Activated T-cell treated with anti-CD3 and anti-CD28 coated beads for 4 hours (primary cell): Measurements from ENCODE around the gene TMIE.

ENCODE experiments used
- DNase-seq: peaks from one replicate; pipeline ENCODE4 v3.0.0-alpha.2; 2020

Gene TMIE

DNA sequence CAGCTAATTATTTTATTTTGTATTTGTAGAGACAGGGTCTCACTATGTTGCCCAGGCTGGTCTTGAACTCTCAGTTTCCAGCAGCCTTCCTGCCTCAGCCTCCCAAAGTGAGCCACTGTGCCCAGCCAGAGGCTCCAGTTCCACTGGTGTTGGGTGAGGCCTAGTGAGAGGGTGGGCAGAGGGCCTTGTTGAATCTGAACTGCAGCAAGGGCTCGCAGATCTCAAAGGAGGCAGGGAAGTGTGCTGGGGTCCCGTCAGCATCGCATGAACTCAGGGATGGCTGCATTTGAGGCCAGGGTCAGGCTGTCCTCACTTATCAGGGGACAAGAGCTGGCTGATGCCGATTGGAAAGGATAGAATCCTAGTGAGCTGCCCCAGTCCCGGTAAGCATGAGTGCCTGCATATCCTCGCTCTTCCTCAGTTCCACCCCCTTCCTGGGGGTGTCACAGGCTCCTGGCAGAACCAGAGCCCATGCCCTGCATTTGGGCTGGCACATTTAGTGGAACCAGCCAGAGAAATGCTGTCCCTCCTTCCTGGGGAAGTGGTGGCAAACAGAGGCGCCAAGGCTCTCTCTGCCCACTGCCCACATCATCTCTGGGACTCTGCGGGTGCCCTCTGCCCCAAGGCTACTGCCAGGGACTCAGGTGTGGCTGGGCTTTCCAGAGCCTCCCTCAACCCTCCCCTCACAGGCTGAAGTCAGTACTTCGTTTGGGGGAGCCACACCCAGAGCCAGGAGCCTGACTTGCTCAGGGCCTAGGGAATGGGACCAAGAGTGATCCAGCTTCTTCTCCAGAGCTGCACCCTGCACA lies 31.8 kb upstream of the TMIE start:
- no peak for DNase-seq

GRCh38 chr3:46670000-46670890 lies 30.9 kb upstream of the TMIE start:
- no peak for DNase-seq

- DNase-seq: no peak
These were observed 30.2 kb upstream of the TMIE start for GRCh38 chr3:46670891-46671427.

DNA sequence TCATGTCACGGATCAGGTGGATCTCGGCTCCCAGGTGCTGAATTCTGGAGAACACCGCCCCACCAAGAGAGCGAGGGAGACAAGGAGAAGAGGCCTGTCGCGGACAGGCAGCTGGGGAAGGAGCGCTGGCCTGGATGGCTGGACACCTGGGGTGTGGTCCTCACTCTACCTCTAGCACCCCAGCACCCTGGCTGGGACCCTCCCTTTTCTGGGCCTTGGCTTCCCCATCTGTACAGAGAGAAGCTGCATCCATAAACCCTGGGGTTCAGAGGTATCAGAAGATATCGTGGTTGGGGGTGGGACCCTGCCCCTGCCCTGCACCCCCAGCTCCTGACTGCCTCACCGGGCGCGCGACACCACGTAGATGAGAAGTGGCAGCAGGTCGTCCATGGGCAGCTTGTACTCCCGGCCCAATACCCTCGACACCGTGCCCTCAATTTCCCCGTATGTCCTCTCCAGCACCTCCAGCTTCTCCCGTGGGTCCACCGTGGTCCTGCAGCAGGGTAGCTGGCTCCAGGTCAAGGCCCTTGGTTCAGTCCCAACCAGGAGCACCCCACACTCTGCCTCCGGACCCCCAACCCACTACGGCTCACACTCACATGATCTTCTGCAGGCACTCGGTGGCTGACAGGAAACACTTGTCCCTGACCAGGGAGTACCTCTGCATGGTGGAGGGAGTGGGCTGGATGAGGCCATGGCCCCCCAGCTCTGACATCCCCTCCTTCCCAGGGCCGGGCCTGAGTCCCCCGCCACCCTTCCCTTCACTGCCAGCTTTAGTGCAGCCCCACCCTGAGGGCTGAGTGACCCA lies 29.4 kb upstream of the TMIE start:
- DNase-seq: no peak

DNA sequence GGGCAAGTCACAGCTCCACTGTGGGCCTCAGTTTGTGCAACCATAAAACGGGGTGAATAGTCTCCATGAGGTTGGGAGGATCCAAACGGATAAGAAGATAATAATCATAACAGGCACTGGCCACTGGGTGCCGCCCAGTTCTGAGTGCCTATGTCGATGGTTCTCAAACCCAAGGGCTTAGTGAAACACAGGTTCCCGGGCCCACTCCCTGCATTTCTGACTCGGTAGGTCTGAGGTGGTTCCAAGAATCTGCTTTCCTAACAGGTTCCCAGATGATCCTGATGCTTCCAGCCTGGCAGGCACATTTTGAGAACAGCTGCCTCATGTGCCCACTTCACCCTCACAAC lies 28.9 kb upstream of the TMIE start:
- no peak for DNase-seq

DNA sequence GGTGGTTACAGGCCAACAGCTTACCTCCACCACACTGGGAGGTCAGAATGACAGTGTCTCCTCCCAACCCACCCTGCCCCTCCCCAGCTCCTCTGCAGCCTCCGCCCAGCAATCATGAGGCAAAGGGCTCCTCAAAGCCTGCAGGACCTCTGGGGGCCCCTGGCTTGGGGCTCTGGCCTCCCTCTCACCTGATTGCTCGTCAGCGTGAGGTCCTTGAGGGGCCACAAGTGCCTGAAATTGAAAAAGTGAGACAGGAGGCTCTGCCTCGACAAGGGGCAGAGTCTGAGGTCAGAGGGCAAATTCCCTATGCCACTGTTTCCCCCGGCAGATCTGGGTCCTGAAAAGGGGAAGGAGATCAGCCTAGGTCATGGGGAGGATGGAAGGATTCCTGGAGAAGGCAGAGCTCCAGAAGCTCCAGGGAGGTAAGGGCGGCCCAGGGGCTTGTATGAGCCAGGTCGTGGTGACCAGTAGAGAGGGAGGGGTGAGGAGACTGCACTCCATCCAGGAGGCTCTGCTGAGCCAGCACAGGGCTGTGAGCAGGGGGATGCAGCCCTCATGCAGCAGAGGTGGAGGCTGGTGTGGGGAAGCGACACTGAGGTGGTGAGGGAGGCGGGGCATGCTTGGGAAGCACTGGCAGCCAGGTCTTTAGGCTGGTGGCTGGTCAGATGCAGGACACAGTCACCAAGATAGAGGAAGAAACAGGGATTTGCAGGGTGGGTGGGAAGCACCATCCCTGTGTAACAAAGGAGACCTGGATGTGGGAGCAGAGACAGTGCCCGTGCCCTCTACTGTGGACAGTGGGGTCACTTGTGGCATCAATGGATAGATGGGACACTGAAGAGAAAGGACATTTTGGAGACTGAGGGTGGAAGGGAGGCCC lies 27.8 kb upstream of the TMIE start:
- no peak for DNase-seq

DNA sequence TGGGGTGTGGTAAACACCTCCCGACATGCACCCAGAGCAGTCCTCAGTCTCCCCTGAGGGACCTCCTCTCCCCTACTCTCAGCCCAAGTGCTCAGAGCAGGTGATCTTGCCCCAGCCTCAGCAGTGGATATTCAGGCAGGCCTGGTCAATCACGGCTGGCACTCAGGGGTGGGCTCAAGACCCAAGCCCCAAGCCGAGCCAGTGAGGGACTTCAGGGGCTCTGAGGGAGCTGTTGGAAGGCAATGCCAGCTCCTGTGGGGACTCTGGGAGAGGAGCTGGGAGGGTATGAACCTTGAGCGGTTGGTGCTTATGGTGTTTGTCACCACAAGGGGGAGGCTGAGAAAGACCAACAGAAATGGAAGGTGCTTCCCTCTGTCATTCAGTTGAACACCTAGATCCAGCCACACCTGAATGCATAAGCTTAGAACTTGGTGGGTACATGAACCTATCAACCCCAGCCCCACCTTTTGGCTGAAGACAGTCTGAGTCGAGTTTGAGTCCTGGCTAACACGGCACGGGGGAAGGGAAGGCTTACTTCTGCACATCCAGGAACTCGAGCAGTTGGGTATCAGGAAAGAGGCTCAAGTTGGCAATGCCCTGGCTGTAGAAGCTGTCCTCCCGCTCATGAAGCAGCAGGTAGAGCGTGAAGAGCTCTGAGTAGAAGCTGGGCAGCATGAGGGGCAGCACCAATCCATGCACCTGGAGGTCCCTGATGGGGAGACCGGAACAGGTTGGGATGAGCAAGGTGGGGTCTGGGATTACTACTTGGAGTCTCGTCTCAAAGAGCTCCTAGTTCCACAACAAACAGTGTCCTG lies 27.0 kb upstream of the TMIE start:
- no peak for DNase-seq

GRCh38 chr3:46675426-46675825 lies 25.8 kb upstream of the TMIE start:
- no peak for DNase-seq

DNA sequence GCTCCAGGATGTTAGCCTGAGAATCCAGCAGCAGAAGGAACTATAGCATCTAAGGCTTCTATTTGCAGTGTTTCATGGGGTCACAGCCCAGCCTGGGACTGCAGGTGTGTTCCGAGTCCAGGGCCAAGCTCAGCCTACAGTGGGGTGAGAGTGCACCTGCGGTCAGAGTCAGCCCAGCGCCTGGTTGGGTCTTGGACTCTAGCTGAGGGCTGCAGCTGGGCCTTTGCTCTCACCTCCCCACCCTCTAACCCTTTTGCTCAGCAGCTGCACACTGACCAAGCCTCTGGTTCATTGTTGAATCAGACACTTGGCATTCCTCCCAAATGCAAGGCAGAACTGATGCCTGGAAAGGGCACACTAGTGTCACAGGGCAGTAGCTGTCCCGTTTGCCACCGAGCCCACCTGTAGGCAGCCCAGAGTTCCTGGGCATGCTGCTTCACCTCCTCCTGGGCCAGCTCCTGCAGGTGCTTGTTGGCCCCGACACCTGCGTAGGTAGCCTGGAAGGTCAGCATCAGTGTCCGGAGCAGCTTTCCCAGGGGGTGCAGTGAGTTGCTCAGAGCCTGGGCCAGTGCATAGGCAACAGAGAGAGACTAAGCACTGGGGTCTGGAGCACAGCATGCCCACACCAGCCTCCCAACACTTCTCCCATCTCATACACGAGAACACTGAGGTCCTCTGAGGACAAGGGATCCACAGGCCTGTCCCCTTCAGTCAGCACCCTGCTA lies 25.2 kb upstream of the TMIE start:
- no peak for DNase-seq

GRCh38 chr3:46676601-46677410 lies 24.4 kb upstream of the TMIE start:
- no peak for DNase-seq

DNA sequence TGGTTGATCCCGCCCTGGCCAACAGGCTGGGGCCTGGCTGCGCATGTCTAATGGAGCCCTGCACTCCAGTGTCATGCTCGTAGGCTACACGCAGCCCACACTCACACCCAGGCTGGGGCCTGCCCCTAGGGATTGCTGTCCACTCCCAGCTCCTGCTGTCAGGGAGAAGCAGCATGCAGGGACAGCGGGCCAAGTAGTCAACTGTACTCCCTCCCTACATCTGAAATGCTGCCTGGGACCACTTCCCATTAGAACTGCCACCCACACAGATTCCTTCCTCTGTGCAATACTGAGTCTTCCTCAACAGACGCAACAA lies 23.8 kb upstream of the TMIE start:
- DNase-seq: no peak

- DNase-seq: no peak
These were observed 22.9 kb upstream of the TMIE start for GRCh38 chr3:46678280-46678679.

DNA sequence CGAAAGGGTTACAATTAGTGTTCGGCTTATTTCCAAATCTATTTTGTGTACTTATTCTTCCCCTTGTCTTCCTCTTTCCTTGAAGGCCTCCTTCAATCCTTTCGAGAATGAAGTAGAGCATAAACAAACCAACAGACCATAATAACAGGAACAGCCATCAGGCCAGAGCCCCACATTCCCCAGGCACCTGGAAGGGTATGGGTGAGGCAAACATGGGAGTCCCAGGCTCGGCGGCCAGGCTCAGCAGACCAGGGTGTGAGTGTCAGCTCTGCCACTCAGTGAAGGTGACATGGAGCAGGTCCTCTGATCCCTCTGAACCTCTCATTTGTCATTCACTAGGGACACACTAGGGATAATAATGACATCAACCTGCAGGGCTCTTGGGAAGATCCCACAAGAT lies 21.5 kb upstream of the TMIE start:
- no peak for DNase-seq

DNA sequence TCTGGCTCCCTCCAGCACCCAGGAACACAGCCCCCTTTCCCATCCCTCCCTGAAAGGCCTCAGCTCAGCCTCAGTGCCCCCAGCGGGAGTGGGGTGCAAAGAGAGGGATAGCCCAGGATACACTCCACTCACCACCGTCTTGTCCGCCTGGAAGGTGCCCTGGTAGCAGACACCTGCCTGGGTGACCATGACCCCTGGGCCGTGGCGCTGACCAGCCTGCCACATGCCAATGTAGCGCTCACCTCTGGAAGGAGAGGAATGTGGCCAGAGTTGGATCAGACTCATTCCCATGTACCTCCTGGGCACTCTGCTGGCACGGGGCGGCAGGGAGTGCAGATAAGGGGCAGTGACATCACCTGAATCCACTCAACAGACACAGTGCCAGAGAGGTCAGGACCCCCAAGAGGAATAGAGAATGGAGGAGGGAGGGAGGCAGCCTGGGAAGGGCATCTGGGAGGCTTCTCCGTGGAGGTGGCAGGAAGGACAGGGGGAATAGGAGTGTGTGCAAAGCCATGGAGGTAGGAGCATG lies 20.8 kb upstream of the TMIE start:
- no peak for DNase-seq

- no peak for DNase-seq
These were observed 19.8 kb upstream of the TMIE start for GRCh38 chr3:46681387-46681786.

DNA sequence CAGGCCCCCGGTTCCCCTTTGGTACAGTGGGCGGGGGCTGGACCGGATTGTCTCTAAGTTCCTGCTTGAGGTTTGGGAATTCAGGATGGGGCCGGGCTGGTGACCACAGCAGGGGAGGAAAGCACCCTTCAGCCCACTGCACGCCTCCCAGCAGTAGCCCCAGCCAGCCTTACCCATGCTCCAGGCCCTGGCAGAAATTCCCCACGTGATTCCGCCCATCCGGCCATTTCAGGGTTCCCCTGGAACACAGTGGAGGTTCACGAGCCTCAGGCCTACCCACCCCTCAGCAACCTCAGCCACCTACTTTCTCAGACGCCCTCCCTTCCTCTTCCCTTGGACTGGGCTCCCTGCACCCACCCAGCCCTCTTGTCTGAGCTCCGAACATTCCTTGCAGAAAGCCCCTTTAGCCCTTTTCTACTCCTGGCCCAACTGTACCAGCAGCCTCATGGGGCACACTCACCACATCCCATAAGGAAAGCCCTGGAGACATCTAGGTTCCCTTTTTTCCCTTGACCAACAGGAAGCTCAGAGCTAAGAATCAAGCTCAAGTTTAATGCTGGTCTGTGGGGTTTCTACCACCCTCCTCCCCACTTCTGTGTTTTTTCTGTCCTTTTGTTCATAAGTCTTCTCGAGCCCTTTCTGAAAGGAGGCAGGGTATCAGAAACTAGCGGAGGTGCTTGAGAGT lies 19.2 kb upstream of the TMIE start:
- DNase-seq: no peak

- DNase-seq: no peak
These were observed 18.2 kb upstream of the TMIE start for GRCh38 chr3:46682974-46683373.

GRCh38 chr3:46684891-46685290 lies 16.3 kb upstream of the TMIE start:
- no peak for DNase-seq

- no peak for DNase-seq
These were observed 15.7 kb upstream of the TMIE start for GRCh38 chr3:46685446-46685845.
